Bone marrow (tissue), 2 donors: ENCODE results near the gene E4F1.

Source experiments
- DNase-seq, 2 donors: peaks; one replicate each; lab custom pipeline; 2025; lab: John Stamatoyannopoulos, UW

Gene E4F1, protein sequence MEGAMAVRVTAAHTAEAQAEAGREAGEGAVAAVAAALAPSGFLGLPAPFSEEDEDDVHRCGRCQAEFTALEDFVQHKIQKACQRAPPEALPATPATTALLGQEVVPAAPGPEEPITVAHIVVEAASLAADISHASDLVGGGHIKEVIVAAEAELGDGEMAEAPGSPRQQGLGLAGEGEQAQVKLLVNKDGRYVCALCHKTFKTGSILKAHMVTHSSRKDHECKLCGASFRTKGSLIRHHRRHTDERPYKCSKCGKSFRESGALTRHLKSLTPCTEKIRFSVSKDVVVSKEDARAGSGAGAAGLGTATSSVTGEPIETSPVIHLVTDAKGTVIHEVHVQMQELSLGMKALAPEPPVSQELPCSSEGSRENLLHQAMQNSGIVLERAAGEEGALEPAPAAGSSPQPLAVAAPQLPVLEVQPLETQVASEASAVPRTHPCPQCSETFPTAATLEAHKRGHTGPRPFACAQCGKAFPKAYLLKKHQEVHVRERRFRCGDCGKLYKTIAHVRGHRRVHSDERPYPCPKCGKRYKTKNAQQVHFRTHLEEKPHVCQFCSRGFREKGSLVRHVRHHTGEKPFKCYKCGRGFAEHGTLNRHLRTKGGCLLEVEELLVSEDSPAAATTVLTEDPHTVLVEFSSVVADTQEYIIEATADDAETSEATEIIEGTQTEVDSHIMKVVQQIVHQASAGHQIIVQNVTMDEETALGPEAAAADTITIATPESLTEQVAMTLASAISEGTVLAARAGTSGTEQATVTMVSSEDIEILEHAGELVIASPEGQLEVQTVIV

DNA sequence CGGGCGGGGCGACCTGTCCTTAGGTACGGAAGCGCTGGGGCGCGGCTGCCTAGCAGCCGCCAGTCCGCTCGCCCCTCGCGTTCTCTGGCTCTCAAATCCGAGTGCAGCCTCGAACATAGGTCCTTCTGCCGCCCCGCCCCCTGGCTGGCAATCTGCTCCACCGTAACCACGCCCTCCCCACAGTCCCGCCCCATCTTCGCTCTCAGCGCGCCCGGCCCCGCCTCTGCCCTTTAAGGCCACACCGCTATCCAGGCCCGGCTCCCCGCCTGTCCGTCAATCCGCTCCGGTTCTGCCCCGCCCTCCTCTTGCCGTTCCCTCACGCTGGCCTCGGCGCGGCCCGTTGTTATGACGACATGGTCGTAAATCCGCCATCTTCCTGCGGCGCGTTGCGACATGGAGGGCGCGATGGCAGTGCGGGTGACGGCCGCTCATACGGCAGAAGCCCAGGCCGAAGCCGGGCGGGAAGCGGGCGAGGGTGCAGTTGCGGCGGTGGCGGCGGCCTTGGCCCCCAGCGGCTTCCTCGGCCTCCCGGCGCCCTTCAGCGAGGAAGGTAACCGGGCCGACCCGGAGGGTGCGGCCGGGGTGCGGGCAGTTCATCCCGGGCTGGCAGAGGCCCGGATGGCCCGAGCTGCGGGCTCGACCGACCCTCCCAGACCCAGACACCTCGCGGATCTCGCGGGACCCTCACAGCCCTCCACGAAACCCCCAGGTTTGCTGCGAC, at the start of gene E4F1:
Gene E4F1 (plus strand): TSS at position 371 of the 721 bp plus-strand sequence. CDS start 23 bp downstream, at position 394.
- peak; percentile 94 to 99 for DNase-seq

DNA sequence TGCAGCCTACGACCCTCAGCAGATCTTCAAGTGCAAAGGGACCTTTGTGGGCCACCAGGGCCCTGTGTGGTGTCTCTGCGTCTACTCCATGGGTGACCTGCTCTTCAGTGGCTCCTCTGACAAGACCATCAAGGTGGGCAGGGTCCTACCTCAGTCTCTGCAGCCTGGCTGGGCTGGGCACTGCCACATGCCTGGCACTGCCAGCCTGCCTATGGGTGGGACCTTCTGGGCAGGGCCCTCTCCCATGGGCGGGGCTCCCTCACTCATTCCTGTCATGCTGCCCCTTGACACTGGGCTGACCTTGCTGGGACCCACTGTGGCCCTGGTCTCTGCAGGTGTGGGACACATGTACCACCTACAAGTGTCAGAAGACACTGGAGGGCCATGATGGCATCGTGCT, 49.5 kb upstream of the E4F1 start:
- no peak for DNase-seq

DNA sequence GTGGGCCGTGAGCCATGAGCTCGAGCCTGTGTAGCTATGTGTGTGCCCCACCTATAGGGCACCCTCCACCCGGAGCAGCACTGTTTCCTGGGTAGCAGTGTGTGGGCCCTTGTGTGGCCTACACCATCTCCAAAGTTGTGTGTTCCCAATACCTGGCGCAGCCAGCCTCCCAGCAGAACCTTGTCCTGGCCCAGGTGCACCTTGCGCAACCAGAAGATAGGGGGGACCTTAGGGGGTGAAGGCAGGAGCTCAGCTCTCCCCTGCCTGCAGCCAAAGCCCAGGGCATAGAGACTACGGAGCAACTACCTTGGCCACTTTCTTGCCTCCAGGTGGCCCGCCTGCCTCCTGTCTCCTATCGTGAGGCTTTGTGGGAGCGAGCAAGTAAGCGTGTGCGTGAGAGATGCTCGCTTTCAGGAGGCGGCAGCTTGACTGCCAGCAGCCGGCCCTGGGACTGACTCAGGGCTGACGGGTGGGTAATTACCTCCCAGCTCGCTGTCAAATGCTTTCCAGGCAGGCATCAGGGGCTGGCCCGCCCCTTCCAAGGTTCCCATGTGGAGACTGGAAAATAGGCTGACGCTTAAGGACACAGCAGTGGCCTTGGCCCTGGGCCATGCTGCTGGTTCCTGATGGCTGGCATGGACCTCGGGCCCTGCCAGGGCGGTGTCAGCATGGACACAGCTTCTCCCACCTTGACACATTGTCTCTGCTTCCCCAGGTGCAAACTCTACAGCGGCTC, 48.8 kb upstream of the E4F1 start:
- no peak for DNase-seq

DNA sequence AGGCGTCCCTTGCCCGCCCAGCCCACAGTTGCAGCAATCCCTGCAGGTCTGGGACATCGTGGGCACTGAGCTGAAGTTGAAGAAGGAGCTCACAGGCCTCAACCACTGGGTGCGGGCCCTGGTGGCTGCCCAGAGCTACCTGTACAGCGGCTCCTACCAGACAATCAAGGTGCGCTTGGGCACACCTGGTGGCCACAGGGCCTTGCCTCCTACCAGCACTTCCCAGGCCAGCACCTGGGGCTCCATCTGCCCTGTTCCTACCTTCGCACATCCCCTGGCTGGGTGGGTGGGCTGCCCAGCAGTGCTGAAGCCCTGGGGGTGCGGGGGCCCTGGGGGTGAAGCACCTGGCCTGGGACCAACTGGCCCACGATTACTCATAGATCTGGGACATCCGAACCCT, 47.9 kb upstream of the E4F1 start:
- no peak for DNase-seq

DNA sequence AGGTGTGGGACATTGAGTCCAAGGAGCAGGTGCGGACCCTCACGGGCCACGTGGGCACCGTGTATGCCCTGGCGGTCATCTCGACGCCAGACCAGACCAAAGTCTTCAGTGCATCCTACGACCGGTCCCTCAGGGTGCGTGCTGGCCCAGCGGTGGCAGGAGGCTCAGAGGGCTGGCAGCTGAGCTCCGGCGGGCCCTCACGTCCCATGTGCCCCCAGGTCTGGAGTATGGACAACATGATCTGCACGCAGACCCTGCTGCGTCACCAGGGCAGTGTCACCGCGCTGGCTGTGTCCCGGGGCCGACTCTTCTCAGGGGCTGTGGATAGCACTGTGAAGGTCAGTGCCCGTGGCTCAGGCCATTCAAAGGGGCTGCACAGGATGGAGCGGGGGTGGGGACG, 47.3 kb upstream of the E4F1 start:
- DNase-seq, result no peak

DNA sequence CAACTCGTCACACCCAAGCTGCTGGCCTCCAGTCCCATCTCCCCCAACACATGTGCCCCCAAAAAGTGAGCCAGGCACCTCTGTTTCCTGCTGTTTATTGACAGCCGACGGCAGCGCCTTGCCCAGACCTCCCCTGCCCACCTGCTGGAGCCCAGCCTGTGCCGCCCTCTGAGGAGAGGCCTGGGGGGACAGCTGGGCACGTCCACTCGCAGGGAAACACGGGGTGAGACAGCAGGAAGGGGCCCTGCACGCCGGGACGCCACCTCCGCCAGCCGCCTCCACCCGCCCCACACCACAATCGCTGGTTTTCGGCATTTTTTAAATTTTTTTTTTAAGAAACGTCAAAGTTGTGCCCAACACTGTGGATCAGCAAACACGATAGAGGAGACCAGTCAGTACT, 46.3 kb upstream of the E4F1 start:
- DNase-seq, result no peak

DNA sequence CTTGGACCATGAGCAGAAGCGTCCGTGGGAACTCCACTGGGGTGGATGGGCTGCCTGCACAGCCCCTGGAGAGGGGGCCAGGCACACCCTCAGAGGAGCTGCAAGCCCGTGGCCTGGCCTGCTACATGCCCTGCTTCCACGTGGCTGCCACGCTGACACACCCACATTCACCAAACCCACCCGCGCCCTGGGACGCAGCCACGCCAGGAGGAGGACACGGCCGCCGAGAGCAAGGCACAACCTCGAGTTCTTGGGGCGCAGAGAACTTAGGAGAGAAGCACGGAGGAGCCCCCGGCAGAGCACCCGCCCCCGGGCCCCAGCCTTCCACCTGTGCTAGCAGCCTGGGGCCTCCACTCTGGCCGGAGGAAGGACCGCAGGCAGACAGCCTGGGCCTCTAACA, 45.8 kb upstream of the E4F1 start:
- no peak for DNase-seq

DNA sequence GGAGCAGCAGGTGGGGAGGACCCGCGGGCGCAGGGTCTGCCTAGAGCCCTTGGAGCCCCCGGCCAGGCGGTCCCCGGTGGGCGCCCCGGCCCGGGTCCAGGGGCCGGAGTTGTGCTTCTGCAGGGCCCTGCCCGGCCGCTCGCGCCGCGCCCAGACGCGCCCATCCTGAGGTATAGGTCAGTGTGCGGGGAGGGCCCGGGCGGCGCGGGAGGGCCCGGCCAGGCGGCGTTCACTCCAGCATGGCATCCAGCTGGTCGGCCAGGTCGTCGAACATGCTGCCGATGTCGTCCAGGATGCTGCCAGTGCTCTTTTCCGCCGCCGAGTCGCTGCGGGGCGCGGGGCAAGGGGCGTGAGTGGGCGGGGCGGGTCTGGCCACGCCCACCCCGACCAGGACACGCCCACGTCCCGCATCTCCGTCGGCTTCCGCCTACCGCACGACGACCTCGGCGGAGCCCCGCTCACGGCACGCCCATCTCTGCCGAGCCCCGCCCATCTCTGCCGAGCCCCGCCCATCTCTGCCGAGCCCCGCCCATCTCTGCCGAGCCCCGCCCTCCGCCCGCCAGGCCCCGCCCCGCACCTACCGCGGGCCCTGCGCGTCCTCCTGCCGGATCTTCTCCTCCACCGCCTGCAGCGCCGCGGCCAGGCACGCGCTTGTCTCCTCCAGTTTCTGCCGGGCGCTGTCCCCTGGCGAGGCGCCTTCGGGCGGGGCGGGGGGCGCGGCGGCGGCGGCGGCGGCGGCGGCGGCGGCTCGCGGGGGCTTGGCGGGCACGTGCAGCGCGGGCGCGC, 44.9 kb upstream of the E4F1 start:
- DNase-seq, result no peak

DNA sequence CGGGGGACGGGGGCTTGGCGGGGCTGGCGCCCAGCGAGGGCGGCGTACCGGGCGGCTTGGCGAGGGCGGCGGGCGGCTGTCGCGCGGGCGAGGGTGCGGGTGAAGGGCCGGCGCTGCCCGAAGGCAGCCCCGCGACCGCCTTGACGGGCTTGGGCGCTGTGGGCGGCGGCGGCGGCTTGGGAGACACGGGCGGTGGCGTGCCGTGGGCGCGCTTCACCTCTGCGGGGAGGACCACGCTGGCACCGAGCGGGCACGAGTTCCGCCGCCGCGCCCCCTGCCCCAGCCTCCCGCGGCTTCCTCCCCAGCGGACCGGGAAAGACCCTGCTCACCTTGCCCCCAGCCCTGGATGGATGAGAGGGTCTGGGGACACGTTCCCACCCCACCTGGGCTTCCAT, 44.3 kb upstream of the E4F1 start:
- no peak for DNase-seq

DNA sequence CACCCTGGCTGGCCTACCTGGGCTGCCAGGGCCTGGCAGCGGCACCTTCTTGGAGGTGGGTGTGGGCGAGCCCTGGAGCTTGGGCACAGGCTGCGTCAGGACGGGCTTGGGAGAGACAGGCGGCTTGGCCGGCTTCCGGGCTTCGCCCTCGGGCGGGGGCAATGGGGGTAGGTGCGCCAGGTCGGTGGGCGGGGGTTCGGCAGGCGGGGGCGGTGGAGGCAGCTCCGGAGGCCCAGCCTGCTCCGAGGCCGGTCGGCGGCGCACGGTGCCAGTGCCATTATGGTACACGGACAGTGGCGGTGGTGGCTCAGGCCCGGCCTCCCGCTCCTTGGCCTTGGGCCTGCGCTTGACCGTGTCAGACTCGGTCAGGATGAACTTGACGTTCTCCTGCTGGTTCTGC, 43.8 kb upstream of the E4F1 start:
- DNase-seq, result no peak

DNA sequence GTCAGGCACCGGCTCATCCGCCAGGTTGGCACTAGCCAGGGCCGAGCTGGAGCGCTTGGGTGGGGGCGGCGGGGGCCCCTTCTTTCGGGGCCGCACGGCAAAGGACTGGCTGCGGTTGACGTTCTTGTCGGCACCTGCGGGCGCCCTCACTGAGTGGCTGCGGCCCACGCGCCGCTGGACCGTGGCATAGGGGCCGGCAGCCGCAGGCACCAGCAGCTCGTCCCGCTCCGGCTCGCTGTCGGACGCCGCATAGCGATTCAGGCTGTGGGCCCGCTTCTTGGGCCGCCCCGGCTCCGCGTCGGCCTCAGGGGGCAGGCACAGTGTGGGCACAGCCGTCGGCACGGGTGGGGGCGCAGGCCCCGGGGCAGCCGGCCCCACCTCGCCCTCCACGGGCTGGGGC, 42.9 kb upstream of the E4F1 start:
- DNase-seq, result no peak

DNA sequence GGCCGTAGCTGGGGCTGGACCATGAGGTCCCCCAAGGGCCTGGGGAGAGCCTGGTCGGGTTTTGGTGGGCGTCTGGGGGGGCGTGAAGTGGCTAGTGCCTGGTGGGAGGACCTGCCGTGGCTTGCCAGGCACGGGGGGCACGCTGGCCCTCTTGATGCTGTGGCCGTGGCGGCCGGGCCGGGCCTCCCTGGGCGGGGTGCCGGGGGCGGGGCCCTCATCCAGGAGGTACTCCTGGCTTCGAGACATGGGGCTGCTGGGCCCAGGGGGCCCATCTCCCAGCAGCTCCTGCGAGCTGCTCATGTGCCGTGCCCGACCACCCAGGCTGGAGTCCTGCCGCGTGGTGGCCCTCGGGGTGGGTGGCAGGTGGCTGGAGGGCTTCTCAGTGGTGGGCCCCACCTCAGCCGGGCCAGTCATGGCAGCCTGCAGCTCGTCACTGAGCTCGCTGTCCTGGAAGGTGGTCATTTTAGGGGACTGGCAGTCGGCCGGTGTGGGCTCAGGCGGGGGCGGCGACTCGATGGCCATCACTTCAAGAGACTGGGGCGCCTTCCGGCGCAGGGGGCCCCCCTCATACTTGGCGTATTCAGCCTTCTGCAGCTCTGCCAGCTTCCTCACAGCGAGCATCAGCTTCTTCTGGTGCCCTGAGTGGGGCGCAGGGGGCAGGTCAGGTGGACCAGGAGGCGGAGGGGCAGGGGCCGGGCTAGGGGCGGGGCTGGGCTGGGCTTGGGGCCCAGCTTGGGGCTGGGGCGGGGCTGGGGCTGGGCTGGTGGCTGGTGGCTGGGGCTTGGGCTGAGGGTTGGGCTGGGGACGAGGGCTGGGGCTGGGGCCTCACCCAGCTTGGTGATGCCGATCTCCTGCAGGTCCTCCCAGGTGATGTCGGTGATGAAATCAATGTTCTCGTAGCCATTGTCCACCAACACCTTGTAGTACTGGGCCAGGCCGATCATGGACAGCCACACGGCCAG, 42.1 kb upstream of the E4F1 start:
- no peak for DNase-seq

DNA sequence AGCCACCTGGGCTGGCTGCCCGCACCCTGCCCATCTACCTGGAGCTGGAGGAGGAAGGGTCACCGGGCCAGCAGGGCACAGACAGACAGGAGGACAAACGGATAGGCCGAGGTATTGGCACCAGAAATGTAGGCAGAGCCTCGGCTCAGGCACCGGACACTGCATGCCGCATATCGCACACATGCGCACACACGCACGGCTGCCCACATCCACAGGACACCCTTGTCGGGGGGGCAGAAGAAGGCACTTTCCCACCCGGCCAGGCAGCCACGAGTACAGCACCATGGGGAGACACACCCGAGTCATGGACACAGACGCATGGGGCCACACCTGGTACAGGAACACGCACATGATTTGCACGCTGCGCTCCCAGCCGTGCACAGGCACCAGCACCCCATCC, 41.4 kb upstream of the E4F1 start:
- DNase-seq, result no peak

DNA sequence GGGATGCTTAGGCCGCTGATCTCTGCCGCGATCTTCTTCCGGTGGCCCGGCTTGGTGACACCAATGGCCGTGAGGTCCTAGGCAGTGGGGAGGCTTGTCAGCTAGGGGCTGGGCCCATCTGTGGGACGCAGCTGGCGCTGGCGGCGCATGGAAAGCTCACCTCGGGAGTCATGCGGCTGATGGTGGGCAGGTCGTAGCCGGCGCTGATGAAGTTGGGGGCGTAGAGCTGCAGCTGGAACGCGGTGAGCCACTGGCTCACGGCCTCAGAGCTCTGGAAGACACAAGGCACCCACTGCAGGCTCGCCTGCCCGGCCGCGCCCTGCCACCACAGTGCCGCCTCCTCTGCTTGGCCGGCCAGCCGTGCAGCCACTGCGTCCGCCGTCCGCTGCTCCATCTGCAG, 39.7 kb upstream of the E4F1 start:
- no peak for DNase-seq

DNA sequence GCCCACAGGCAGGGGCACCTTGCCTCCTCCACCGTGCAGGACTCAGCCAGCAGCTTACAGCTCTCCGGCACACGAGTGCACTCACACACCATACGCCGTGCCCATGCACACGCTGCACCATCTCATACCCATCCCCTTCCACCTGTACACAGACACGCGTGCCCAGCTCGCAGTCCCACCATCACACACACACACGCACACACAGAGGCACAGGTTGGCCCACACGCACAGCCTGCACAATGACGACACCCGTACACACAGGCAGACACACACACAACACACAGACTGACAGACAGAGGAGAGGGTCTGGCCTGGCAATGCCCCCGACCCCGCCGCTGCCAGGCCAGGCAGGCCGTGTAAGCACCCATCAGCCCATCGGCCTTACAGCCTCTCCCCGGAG, 39.0 kb upstream of the E4F1 start:
- no peak for DNase-seq

DNA sequence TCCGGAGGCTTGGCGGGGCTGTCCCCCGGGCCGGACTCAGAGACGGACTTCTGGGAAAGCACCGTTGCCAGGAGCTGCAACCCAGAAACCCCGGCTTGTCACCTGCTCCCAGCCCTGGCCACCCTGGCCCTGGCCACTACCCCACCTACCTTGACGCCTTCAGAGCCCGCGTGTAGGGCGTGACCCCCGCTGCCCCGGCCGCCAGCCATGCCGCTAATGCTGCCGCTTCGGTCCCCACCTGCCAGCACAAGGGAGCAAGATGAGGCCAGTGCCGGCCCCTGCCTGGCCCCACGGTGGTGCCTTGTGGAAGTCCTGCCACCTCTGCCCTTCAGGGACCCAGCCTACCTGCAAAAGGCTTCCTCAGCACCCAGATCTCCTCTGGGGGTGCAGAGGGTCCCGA, 38.4 kb upstream of the E4F1 start:
- no peak for DNase-seq

DNA sequence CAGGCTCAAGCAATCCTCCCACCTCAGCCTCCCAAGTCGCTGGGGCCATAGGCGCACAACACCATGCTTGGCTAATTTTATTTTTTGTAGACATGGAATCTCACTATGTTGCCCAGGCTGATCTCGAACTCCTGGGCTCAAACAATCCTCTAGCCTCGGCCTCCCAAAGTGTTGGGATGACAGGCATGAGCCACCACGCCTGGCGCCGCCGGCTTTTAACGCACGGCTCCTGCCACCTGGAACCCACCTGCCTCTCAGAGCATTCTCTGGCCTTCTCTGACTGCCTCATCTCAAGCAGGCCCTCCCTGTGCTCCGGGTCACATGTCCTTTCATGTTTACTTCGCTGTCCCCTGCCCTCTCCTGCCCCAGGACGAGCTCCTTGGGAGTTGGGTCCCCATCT, 37.3 kb upstream of the E4F1 start:
- DNase-seq, result no peak

DNA sequence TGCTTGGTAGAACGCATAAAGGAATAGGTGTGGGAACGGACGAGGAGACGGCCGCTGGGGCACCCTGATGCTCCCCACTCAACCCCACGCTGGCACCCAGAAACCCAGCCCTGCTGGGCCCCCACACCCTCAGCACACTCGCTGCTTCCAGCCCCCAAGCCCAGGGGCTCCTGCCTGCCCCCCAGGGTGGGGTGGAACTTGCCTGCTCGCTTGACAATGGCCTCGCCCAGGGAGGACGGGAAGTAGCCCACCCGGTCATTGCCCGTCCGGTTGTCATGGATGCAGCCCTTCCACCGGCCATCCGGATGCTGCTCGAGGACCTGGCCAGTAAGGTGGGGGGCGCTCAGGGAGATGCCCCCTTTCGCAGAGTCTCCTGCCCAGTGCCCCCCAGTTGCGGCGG, 36.9 kb upstream of the E4F1 start:
- no peak for DNase-seq

DNA sequence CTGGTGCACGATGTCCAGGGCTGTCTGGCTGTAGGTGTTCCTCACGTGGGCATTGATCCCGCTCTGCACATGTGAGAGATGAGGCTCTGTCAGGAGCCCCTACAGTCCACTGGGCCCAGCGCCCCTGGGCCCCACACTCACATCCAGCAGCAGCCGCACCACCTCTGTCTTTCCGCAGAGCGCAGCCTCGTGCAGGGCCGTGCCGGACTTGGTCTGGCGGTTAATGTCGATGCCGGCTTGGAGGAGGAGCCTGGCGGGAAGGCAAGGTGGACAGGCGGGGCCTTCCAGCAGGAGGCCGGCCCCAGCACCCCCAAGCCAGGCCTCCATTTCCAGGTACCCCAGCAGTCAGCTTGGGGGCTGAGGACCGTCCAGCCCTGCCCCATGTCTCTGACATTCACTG, 36.2 kb upstream of the E4F1 start:
- no peak for DNase-seq

DNA sequence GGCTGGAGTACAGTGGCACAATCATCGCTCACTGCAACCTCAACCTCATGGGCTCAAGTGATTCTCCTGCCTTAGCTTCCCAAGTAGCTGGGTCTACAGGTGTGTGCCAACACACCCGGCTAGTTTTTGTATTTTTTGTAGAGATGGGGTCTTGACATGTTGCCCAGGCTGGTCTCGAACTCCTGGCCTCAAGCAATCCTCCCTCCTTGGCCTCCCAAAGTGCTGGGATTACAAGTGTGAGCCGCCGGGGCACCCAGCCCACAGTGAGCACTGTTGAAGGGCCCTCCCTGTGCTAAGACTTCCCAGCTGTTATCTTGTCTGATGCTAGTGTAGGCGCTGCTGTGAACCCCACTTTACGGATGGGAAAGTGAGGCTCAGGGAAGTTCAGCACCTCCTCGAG, 35.0 kb upstream of the E4F1 start:
- no peak for DNase-seq
